Measurements from ENCODE around the gene GOLGA6A. TPM values are rescaled to one million over a fixed set of nuclear protein-coding genes. Genes with fewer than 3 reads are reported as not detected.
"Not testable (repeated sequence)": the region's sequence is repeated elsewhere in the genome, so short reads cannot be mapped to it uniquely, and the experiment has no call there.

Gene GOLGA6A
- total RNA-seq, 2 donors from 2014 or later, result 1.1 TPM; not detected in 1

- Mint-ChIP-seq H3K36me3 (peaks cover 0 to 6% of the 10 kb centered on the region in 2 donors), H3K9me3 (peaks cover 0 to 7% of the 10 kb centered on the region in 2 donors), H3K27ac (peak overlapping the region in 1 of 2 donors; percentile 15)
- DNase-seq (ENCODE audit: low spot score in 2 of 2) (no peak), ATAC-seq (no peak)
Measured at GRCh38 chr15:74121039-74121438, 38.7 kb upstream of the GOLGA6A start.

GRCh38 chr15:74120426-74120825 is 38.1 kb upstream of the GOLGA6A start:
- no peak for ATAC-seq
- H3K9me3 Mint-ChIP-seq, result peaks cover 0 to 7% of the 10 kb centered on the region in 2 donors
- H3K36me3 Mint-ChIP-seq, result peaks cover 0 to 6% of the 10 kb centered on the region in 2 donors
- peak overlapping the region in 1 of 2 donors; percentile 15 for H3K27ac Mint-ChIP-seq
- no peak for DNase-seq (ENCODE audit: low spot score in 2 of 2)

- H3K9me3 Mint-ChIP-seq, result no peaks in the 10 kb centered on the region
- no peak overlapping the region for H3K27ac Mint-ChIP-seq
- H3K36me3 Mint-ChIP-seq, result no peaks in the 10 kb centered on the region
- DNase-seq (ENCODE audit: low spot score in 2 of 2) (no peak), ATAC-seq (no peak)
Measured at GRCh38 chr15:74109713-74110112, 27.4 kb upstream of the GOLGA6A start.

- peak in 1 of 2 donors; percentile 35 for DNase-seq (ENCODE audit: low spot score in 2 of 2)
- not testable (repeated sequence) for H3K36me3 Mint-ChIP-seq, ATAC-seq, H3K9me3 Mint-ChIP-seq
- peak overlapping the region in 1 of 2 donors; percentile 11 for H3K27ac Mint-ChIP-seq
Measured at GRCh38 chr15:74108611-74109010, 26.3 kb upstream of the GOLGA6A start.

GRCh38 chr15:74108111-74108510 is 25.8 kb upstream of the GOLGA6A start:
- no peak for ATAC-seq
- H3K9me3 Mint-ChIP-seq, result no peaks in the 10 kb centered on the region
- no peak for DNase-seq (ENCODE audit: low spot score in 2 of 2)
- H3K36me3 Mint-ChIP-seq, result no peaks in the 10 kb centered on the region
- H3K27ac Mint-ChIP-seq, result peak overlapping the region in 1 of 2 donors; percentile 11

- H3K27ac Mint-ChIP-seq, result peak overlapping the region; percentile 87 to 97
- H3K9me3 Mint-ChIP-seq, H3K36me3 Mint-ChIP-seq: not testable (repeated sequence)
- ATAC-seq, result peak; percentile 92 to 94
- DNase-seq (ENCODE audit: low spot score in 2 of 2), result peak; percentile 79 to 90
Measured at GRCh38 chr15:74099963-74100733, 17.8 kb upstream of the GOLGA6A start.

GRCh38 chr15:74096753-74097474 is 14.6 kb upstream of the GOLGA6A start:
- H3K36me3 Mint-ChIP-seq; ATAC-seq; H3K9me3 Mint-ChIP-seq; DNase-seq (ENCODE audit: low spot score in 2 of 2); H3K27ac Mint-ChIP-seq: not testable (repeated sequence)

- H3K36me3 Mint-ChIP-seq; H3K9me3 Mint-ChIP-seq; ATAC-seq; H3K27ac Mint-ChIP-seq; DNase-seq (ENCODE audit: low spot score in 2 of 2): not testable (repeated sequence)
Measured at GRCh38 chr15:74095610-74096009, 13.3 kb upstream of the GOLGA6A start.

- H3K9me3 Mint-ChIP-seq; DNase-seq (ENCODE audit: low spot score in 2 of 2); H3K36me3 Mint-ChIP-seq; H3K27ac Mint-ChIP-seq; ATAC-seq: not testable (repeated sequence)
Measured at GRCh38 chr15:74094567-74094966, 12.2 kb upstream of the GOLGA6A start.

- not testable (repeated sequence) for DNase-seq (ENCODE audit: low spot score in 2 of 2); H3K9me3 Mint-ChIP-seq; H3K36me3 Mint-ChIP-seq; H3K27ac Mint-ChIP-seq; ATAC-seq
Measured at GRCh38 chr15:74075781-74076180, 6.6 kb downstream of the GOLGA6A start.

- peak in 1 of 2 donors; percentile 35 for DNase-seq (ENCODE audit: low spot score in 2 of 2)
- not testable (repeated sequence) for H3K36me3 Mint-ChIP-seq, H3K9me3 Mint-ChIP-seq, ATAC-seq, H3K27ac Mint-ChIP-seq
Measured at GRCh38 chr15:74072614-74073337, 9.6 kb downstream of the GOLGA6A start.

- not testable (repeated sequence) for DNase-seq (ENCODE audit: low spot score in 2 of 2); ATAC-seq; H3K36me3 Mint-ChIP-seq; H3K27ac Mint-ChIP-seq; H3K9me3 Mint-ChIP-seq
Measured at GRCh38 chr15:74072132-74072531, 10.2 kb downstream of the GOLGA6A start.

GRCh38 chr15:74071645-74072044 is 10.7 kb downstream of the GOLGA6A start:
- not testable (repeated sequence) for H3K27ac Mint-ChIP-seq; H3K9me3 Mint-ChIP-seq; ATAC-seq; H3K36me3 Mint-ChIP-seq; DNase-seq (ENCODE audit: low spot score in 2 of 2)

- DNase-seq (ENCODE audit: low spot score in 2 of 2), result peak; percentile 71 to 73
- not testable (repeated sequence) for H3K9me3 Mint-ChIP-seq, H3K36me3 Mint-ChIP-seq, H3K27ac Mint-ChIP-seq
- peak; percentile 97 to 98 for ATAC-seq
Measured at GRCh38 chr15:74065684-74066411, 16.5 kb downstream of the GOLGA6A start.

- H3K36me3 Mint-ChIP-seq, ATAC-seq, H3K27ac Mint-ChIP-seq, H3K9me3 Mint-ChIP-seq: not testable (repeated sequence)
- peak in 1 of 2 donors; percentile 1 for DNase-seq (ENCODE audit: low spot score in 2 of 2)
Measured at GRCh38 chr15:74064822-74065221, 17.5 kb downstream of the GOLGA6A start.

- not testable (repeated sequence) for ATAC-seq
Measured at GRCh38 chr15:74064183-74064582, 18.2 kb downstream of the GOLGA6A start.

More at GRCh38 chr15:74064183-74064582, 18.2 kb downstream of the GOLGA6A start:
- H3K36me3 Mint-ChIP-seq, H3K27ac Mint-ChIP-seq, H3K9me3 Mint-ChIP-seq: not testable (repeated sequence)
- DNase-seq (ENCODE audit: low spot score in 2 of 2), result peak in 1 of 2 donors; percentile 1

Measured in activated naive CD4-positive, alpha-beta T cell treated with anti-CD3 and anti-CD28 coated beads, Interleukin-2, amount 50 U/mL, for 72 hours (primary cell).